ENCODE data around the gene SHOX. TPM values are rescaled to one million over a fixed set of nuclear protein-coding genes. Genes with fewer than 3 reads are reported as not detected.

The SHOX gene
- total RNA-seq, 1 donor: 13.4 TPM

GRCh38 chrX:643911-644303, 13.3 kb downstream of the SHOX start:
- H4K20me1 ChIP-seq (ENCODE audit: insufficient read depth, low read length): no peaks in the 10 kb centered on the region
- no peak overlapping the region for H3K27ac ChIP-seq (ENCODE audit: low read depth, low read length)
- no peaks in the 10 kb centered on the region for H3K27me3 ChIP-seq (ENCODE audit: insufficient read depth, low read length)
- no peaks in the 10 kb centered on the region for H3K4me1 ChIP-seq (ENCODE audit: insufficient read depth, low read length)
- no peaks in the 10 kb centered on the region for H3K79me2 ChIP-seq (ENCODE audit: insufficient read depth, low read length)
- no peak overlapping the region for H3K4me3 ChIP-seq (ENCODE audit: insufficient read depth, low read length)
- no peaks in the 10 kb centered on the region for H3K36me3 ChIP-seq (ENCODE audit: insufficient read depth, low read length)
- TF ChIP-seq CTCF (IDR thresholded peaks at IDR 0.05; ENCODE audit: extremely low read depth, low read depth, low read length): no peak
- H2AFZ ChIP-seq (ENCODE audit: low read length): no peak overlapping the region
- peak; percentile 73 for DNase-seq (ENCODE audit: insufficient read length, low spot score, missing footprints)
- H3K4me2 ChIP-seq (ENCODE audit: insufficient read depth, low read length): no peak overlapping the region
- no peaks in the 10 kb centered on the region for H3K9me3 ChIP-seq (ENCODE audit: low read depth, low read length)

GRCh38 chrX:644304-645281, 14.0 kb downstream of the SHOX start:
- Histone ChIP-seq H2AFZ (ENCODE audit: low read length) (no peak overlapping the region), H3K4me1 (ENCODE audit: insufficient read depth, low read length) (no peaks in the 10 kb centered on the region), H3K79me2 (ENCODE audit: insufficient read depth, low read length) (no peaks in the 10 kb centered on the region), H3K27me3 (ENCODE audit: insufficient read depth, low read length) (no peaks in the 10 kb centered on the region), H4K20me1 (ENCODE audit: insufficient read depth, low read length) (no peaks in the 10 kb centered on the region), H3K4me3 (ENCODE audit: insufficient read depth, low read length) (no peak overlapping the region), H3K36me3 (ENCODE audit: insufficient read depth, low read length) (no peaks in the 10 kb centered on the region), H3K4me2 (ENCODE audit: insufficient read depth, low read length) (no peak overlapping the region), H3K27ac (ENCODE audit: low read depth, low read length) (no peak overlapping the region), H3K9me3 (ENCODE audit: low read depth, low read length) (no peaks in the 10 kb centered on the region)
- DNase-seq (ENCODE audit: insufficient read length, low spot score, missing footprints): peak; percentile 84
- TF ChIP-seq CTCF (IDR thresholded peaks at IDR 0.05; ENCODE audit: extremely low read depth, low read depth, low read length): no peak

GRCh38 chrX:646228-646495, 15.6 kb downstream of the SHOX start:
- Histone ChIP-seq H3K4me1 (ENCODE audit: insufficient read depth, low read length) (no peaks in the 10 kb centered on the region), H3K9me3 (ENCODE audit: low read depth, low read length) (no peaks in the 10 kb centered on the region), H3K27ac (ENCODE audit: low read depth, low read length) (no peak overlapping the region), H2AFZ (ENCODE audit: low read length) (no peak overlapping the region), H3K4me3 (ENCODE audit: insufficient read depth, low read length) (no peak overlapping the region), H4K20me1 (ENCODE audit: insufficient read depth, low read length) (no peaks in the 10 kb centered on the region), H3K27me3 (ENCODE audit: insufficient read depth, low read length) (no peaks in the 10 kb centered on the region), H3K36me3 (ENCODE audit: insufficient read depth, low read length) (no peaks in the 10 kb centered on the region), H3K79me2 (ENCODE audit: insufficient read depth, low read length) (no peaks in the 10 kb centered on the region), H3K4me2 (ENCODE audit: insufficient read depth, low read length) (no peak overlapping the region)
- DNase-seq (ENCODE audit: insufficient read length, low spot score, missing footprints): peak; percentile 41
- TF ChIP-seq CTCF (IDR thresholded peaks at IDR 0.05; ENCODE audit: extremely low read depth, low read depth, low read length): no peak

- no peak overlapping the region for H2AFZ ChIP-seq (ENCODE audit: low read length)
- TF ChIP-seq CTCF (IDR thresholded peaks at IDR 0.05; ENCODE audit: extremely low read depth, low read depth, low read length): no peak
Measured at GRCh38 chrX:646796-647195, 16.2 kb downstream of the SHOX start.

More at GRCh38 chrX:646796-647195, 16.2 kb downstream of the SHOX start:
- no peaks in the 10 kb centered on the region for H3K4me1 ChIP-seq (ENCODE audit: insufficient read depth, low read length)
- H3K4me3 ChIP-seq (ENCODE audit: insufficient read depth, low read length): no peak overlapping the region
- no peaks in the 10 kb centered on the region for H3K79me2 ChIP-seq (ENCODE audit: insufficient read depth, low read length)
- no peaks in the 10 kb centered on the region for H3K9me3 ChIP-seq (ENCODE audit: low read depth, low read length)
- H3K36me3 ChIP-seq (ENCODE audit: insufficient read depth, low read length): no peaks in the 10 kb centered on the region
- H3K27me3 ChIP-seq (ENCODE audit: insufficient read depth, low read length): no peaks in the 10 kb centered on the region
- DNase-seq (ENCODE audit: insufficient read length, low spot score, missing footprints): peak; percentile 62
- H3K4me2 ChIP-seq (ENCODE audit: insufficient read depth, low read length): no peak overlapping the region
- H4K20me1 ChIP-seq (ENCODE audit: insufficient read depth, low read length): no peaks in the 10 kb centered on the region
- no peak overlapping the region for H3K27ac ChIP-seq (ENCODE audit: low read depth, low read length)
